ENCODE results near the gene ATG5. TPM values are rescaled to one million over a fixed set of nuclear protein-coding genes. Genes with fewer than 3 reads are reported as not detected.

ATG5 gene
- total RNA-seq, 2 donors from 2014 or later: 21.1 to 26.5 TPM

- WGBS, 2 donors: 50 to 56% methylated on average over 2 of the region's 2 CpGs
- no peaks in the 10 kb centered on the region for H3K4me1 ChIP-seq
- H3K36me3 ChIP-seq (replicated peaks in 1 of 2; ENCODE audit: insufficient read depth in 1 of 2, low read depth in 2 of 2): no peaks in the 10 kb centered on the region
- H3K9me3 ChIP-seq: no peaks in the 10 kb centered on the region
- no peak for ATAC-seq
- TF ChIP-seq POLR2A (IDR thresholded peaks at IDR 0.05): no peak
- TF ChIP-seq, protein P1, sequence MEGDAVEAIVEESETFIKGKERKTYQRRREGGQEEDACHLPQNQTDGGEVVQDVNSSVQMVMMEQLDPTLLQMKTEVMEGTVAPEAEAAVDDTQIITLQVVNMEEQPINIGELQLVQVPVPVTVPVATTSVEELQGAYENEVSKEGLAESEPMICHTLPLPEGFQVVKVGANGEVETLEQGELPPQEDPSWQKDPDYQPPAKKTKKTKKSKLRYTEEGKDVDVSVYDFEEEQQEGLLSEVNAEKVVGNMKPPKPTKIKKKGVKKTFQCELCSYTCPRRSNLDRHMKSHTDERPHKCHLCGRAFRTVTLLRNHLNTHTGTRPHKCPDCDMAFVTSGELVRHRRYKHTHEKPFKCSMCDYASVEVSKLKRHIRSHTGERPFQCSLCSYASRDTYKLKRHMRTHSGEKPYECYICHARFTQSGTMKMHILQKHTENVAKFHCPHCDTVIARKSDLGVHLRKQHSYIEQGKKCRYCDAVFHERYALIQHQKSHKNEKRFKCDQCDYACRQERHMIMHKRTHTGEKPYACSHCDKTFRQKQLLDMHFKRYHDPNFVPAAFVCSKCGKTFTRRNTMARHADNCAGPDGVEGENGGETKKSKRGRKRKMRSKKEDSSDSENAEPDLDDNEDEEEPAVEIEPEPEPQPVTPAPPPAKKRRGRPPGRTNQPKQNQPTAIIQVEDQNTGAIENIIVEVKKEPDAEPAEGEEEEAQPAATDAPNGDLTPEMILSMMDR (IDR thresholded peaks at IDR 0.05): no peak
- no peaks in the 10 kb centered on the region for H3K27me3 ChIP-seq
- H3K4me3 ChIP-seq: no peak overlapping the region
- peak overlapping the region in 1 of 4 donors; percentile 35 for H3K27ac ChIP-seq
- intact Hi-C loops (cut with DNase I): no loop called here
- DNase-seq: no peak
These were observed 44.2 kb upstream of the ATG5 start for GRCh38 chr6:106369739-106370138.

DNA sequence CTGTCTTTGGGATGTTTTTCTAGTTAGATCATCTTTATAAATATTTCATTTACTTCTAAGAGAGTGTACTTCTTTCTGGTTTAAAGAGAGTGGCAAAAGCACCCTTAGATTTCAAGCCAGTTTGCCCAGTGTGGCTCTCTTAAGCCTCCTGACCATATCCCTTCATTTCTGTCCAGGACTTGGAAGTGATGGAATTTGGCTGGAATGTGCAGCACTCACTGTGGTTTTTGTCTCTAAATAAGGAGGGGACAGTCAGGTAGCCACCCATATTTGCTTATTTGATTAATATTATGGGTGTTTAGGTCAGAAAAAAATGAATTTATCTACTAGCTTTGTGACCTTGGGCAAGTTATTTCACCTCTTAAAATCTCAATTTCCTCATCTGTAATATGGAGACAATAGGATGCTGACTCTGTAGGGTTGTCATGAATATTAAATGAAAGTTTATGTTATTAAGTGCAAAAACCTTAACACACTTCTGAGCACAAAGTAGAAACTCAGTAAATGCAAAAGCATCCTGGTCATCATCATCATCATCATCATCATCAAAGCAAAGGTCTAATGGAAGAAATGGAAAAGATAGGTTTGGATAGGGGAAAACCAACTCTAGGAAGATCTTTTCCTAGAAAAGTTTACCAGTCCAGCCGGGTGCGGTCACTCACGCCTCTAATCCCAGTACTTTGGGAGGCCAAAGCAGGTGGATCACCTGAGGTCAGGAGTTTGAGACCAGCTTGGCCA is 38.0 kb upstream of the ATG5 start:
- 89 to 96% methylated on average over 3 of the region's 3 CpGs for WGBS, 2 donors
- no peaks in the 10 kb centered on the region for H3K27me3 ChIP-seq
- H3K27ac ChIP-seq: no peak overlapping the region
- TF ChIP-seq, protein P1 (IDR thresholded peaks at IDR 0.05): no peak
- no peak for TF ChIP-seq POLR2A (IDR thresholded peaks at IDR 0.05)
- H3K4me1 ChIP-seq: peaks cover 7% of the 10 kb centered on the region
- intact Hi-C loops (cut with DNase I): no loop called here
- no peak overlapping the region for H3K4me3 ChIP-seq
- H3K9me3 ChIP-seq: no peaks in the 10 kb centered on the region
- no peaks in the 10 kb centered on the region for H3K36me3 ChIP-seq (replicated peaks in 1 of 2; ENCODE audit: insufficient read depth in 1 of 2, low read depth in 2 of 2)
- DNase-seq (no peak), ATAC-seq (no peak)

GRCh38 chr6:106360989-106361430 is 35.5 kb upstream of the ATG5 start:
- Histone ChIP-seq H3K27me3 (no peaks in the 10 kb centered on the region), H3K4me1 (peaks cover 7% of the 10 kb centered on the region), H3K36me3 (replicated peaks in 1 of 2; ENCODE audit: insufficient read depth in 1 of 2, low read depth in 2 of 2) (no peaks in the 10 kb centered on the region), H3K4me3 (peak overlapping the region; percentile 36 to 44), H3K9me3 (no peaks in the 10 kb centered on the region), H3K27ac (peak overlapping the region in 3 of 4 donors; percentile 54 to 67 (median 67))
- intact Hi-C loops (cut with DNase I): no loop called here
- DNase-seq: peak; percentile 25 to 38 (median 30)
- ATAC-seq: peak; percentile 46
- peak in 1 of 3 donors; percentile 22 for TF ChIP-seq POLR2A (IDR thresholded peaks at IDR 0.05)
- TF ChIP-seq, protein P1 (IDR thresholded peaks at IDR 0.05): no peak
- 1% methylated on average over 31 of the region's 31 CpGs; no CpG with 5 or more reads in 1 of the 2 donors for WGBS, 2 donors

GRCh38 chr6:106360410-106360988 is 34.9 kb upstream of the ATG5 start, which contains the start of gene CRYBG1:
TSS of gene CRYBG1 (plus strand) at chr6:106360717. CDS start at chr6:106360909, 192 bp downstream.
- ATAC-seq: peak; percentile 96
- Histone ChIP-seq H3K27me3 (no peaks in the 10 kb centered on the region), H3K27ac (peak within 1 kb of the TSS in 3 of 4 donors; percentile 54 to 67 (median 67)), H3K4me1 (peaks cover 7% of the 10 kb centered on the region), H3K9me3 (no peaks in the 10 kb centered on the region), H3K4me3 (peak within 1 kb of the TSS; percentile 36 to 44), H3K36me3 (replicated peaks in 1 of 2; ENCODE audit: insufficient read depth in 1 of 2, low read depth in 2 of 2) (no peaks in the 10 kb centered on the region)
- TF ChIP-seq POLR2A (IDR thresholded peaks at IDR 0.05): peak; percentile 35 to 50 (median 42)
- TF ChIP-seq, protein P1 (IDR thresholded peaks at IDR 0.05): peak; percentile 89 to 100 (median 99)
- peak; percentile 80 to 87 (median 83) for DNase-seq
- WGBS, 2 donors: 0% methylated on average over 50 of the region's 66 CpGs; no CpG with 5 or more reads in 1 of the 2 donors
- intact Hi-C loops (cut with DNase I): no loop called here
